ENCODE measurements around the gene TMEM121.
A peak's percentile ranks its signal among the peaks of the same experiment; 100 is the strongest.

Gene TMEM121

DNA sequence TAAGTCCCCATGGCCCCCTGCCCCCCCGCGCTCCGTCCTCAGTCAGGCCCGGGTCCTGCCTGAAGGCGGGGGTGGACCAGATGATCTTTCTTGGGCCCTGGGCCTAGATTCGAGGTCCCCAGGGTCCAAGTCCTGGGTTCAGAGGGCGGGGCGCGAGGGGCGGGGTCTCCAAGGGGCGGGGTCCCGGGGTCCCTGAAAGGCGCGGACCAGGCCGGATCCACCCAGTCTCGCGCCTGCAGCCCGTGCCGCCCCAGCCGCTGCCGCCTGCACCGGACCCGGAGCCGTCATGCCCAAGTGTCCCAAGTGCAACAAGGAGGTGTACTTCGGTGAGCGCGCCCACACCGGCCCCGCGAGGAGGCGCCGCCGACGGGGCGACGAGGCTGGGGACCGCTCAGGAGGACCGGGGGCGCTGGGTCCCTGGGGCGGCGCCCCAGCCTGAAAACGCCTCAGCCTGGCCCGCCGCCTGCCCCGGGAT lies 39.4 kb upstream of the TMEM121 start:
- peak in 1 of 3 donors; percentile 35 for DNase-seq (ENCODE audit: low read depth in 3 of 3, low spot score in 1 of 3)

GRCh38 chr14:105487449-105487985 lies 38.9 kb upstream of the TMEM121 start:
- peak in 1 of 3 donors; percentile 57 for DNase-seq (ENCODE audit: low read depth in 3 of 3, low spot score in 1 of 3)

GRCh38 chr14:105487986-105488777 lies 38.2 kb upstream of the TMEM121 start:
- no peak for DNase-seq (ENCODE audit: low read depth in 3 of 3, low spot score in 1 of 3)

DNA sequence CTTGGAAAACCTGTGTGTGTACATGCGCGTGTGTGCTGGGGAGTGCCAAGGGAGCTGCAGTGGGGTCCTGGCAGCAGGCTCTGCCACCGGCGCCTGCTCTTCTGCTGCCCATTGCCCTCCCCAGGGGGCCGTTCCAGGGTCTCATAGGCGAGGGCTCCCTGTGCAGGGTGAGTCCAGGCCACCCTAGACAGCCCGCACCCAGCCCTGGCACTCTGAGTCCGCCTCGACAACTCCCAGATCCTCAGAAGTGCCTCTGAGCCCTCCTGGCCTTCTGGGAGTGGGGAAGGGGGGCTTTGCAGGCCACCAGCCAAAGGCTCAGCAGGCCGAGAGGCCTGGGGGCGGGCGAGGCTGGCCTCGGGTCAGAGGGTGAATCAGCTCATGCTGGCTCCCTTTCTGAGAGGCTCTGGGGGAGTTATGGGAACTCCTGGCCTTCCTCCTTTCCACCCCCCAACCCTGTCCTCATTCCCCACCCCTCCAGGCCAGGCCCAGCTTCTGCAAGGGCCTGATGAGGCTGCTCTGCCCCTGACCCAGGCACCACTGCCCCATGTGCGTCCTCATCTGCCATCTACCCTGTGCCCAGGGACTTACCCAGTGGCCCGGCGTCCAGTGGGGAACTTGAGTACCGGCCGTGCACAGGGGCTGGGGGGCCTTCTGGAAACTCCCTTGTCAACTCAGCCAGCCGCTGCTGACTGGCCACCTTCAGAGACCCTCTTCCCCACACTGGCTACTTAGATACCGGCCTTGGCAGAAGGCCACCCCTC lies 37.4 kb upstream of the TMEM121 start:
- DNase-seq (ENCODE audit: low read depth in 3 of 3, low spot score in 1 of 3): no peak

DNA sequence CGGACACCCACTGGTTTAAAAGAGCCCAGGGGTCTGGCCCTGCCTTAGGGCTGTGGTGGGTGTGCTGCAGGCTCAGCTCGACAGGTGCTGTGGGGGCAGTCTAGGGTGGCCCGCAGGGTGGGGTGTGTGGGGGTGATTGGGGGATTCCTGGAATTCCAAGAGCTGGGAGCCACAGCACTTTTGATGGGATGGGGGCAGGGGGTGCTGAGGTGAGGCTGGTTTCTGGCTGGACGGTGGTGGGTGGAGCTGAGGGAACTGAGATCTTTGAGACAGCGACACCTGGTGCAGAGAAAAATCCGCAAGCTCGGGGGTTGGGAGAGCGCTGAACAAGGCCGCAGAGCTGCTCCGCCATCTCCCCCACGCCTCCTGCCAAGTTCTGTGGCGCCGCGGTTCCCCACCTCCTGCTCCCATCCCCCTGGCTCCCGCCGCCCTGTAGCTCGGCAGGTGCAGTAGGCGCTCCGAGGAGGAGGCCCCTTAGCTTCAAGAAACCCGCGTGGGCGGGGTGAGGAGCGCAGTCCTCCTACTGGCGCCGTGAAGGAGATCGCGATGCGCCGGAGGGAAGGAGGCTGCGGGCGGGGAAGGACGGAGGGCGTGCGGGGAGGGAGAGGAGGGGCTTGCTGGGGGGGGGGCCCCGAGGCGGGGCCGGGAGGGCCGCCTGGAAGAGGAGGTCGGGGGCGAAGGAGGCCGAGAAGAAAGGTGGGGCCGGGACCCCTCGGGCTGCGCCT lies 36.7 kb upstream of the TMEM121 start:
- peak; percentile 66 to 77 (median 72) for DNase-seq (ENCODE audit: low read depth in 3 of 3, low spot score in 1 of 3)

DNA sequence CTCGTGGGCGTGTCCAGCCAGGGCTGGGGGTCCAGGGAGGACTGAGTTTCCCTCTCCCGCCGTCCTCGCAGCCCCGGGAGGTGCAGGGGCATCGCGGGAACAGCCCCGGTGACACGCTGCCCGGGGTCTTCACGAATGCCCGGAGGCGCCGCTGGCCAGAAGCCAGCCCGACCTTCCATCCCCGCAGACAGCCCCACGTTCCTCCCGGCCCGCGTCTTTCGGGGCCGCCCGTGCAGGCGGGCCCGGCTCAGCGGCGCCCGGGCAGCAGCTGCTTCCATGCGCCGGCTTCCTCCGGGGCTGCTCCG lies 36.2 kb upstream of the TMEM121 start:
- DNase-seq (ENCODE audit: low read depth in 3 of 3, low spot score in 1 of 3): no peak

DNA sequence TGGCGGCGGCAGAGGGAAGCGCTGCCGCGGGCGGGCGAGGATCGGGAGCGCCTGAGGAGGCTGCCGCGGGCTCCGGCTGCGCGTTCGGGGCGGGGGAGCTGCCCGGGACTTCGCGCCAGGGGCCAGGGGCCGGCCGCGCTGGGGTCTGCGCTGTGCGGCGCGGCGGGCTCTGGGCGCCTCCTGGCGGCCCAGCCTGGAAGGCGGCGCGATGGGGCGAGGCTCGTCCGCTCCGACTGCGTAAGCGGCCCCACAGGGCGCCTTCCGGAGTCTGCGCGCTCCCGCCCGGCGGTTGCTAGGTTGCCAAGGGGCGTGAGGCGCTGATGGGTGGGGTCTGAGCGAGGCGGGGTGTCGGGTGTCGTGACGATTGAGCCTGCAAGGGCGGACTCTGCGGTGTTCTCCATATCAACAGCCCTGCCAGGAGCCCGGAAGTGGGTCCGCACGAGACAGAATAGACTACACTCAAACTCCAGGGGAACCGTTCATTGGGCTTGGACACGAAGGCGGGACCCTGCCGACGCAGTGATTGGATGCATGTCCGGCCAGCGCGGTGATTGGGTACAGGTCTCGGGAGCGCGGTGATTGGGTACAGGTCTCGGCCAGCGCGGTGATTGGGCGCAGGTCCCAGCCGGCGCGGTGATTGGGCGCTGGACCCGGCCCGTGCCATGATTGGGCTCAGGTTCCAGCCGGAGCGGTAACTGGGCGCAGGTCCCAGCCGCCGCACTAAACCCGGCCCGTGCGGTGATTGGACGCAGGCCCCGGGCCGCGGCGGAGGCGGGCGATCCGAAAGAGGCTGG lies 35.6 kb upstream of the TMEM121 start, which contains the start of gene TEDC1:
TSS of gene TEDC1 (plus strand) at position 675 of the 794 bp plus-strand sequence. CDS start 130 bp downstream, outside the sequence.
- peak; percentile 94 to 98 (median 98) for DNase-seq (ENCODE audit: low read depth in 3 of 3, low spot score in 1 of 3)

DNA sequence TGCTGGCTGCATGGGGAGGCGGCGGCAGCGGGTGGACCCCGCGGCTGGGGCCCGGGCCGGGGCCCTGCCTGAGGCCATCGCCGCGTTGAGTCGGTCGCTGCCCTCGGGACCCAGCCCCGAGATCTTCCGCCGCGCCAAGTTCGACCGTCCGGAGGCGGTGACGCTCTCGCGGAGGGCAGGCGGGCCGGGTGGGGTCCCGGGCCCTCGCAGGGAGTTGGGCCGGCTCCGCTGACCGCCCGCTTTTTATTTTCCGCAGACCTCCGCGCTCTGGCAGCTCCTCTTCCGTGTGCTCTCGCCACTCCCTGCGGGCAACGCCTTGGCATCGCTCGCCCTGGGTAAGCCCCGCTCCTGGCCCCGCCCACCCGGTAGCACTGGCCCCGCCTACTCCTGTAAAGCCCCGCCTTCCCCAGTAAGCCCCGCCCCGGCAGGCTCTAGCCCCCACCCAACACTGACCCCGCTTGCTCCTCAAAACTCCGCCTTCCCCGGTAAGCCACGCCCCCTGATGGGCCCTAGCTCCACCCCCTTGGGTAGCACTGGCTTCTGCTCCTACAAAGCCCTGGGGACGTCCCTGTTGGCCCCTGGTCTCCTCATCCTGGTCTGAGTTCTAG lies 34.9 kb upstream of the TMEM121 start:
- peak in 2 of 3 donors; percentile 66 to 87 for DNase-seq (ENCODE audit: low read depth in 3 of 3, low spot score in 1 of 3)

DNA sequence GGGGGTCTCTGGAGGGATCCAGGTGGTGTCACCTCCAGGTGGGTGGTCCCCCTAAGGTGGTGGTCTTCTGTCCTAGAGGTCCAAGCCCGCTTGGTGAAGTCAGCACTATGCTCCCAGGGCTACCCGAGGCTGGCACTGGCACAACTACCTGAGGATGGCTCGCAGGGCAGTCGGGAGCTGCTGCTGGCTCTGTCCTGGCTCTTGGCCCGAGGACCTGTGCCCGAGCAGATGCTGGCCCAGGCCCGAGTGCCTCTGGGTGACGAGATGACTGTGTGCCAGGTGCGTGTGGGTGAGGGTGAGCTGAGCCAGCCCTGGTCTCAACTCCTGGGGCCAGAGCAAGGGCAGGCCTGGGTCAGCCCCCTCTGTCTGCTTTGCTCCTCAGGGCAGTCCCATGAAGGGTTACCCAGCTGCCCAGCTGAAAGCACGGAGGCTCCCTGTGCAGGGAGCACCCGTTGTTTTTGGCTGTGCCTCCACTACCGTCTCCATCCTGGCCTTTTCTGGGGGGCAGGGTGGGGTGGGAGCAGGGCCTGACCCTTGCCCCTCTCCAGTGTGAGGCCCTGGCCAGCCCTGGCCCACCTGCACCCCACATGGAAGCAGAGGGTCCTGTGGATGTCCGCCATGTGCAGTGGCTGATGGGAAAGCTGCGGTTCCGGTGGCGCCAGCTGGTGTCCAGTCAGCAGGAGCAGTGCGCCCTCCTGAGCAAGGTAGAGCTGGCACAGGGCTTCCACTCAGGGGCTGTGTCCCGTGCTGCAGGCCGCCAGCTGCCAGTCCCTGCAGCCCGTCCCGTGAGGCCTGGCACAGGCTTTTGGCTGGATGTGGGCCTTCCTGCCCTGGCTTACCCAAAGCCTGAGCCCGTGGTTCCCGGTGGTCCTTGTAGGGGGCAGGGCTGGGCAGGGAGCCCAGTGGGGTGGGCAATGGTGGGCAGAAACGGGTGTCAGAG lies 34.1 kb upstream of the TMEM121 start:
- no peak for DNase-seq (ENCODE audit: low read depth in 3 of 3, low spot score in 1 of 3)

GRCh38 chr14:105492971-105493871 lies 33.2 kb upstream of the TMEM121 start:
- DNase-seq (ENCODE audit: low read depth in 3 of 3, low spot score in 1 of 3): no peak

DNA sequence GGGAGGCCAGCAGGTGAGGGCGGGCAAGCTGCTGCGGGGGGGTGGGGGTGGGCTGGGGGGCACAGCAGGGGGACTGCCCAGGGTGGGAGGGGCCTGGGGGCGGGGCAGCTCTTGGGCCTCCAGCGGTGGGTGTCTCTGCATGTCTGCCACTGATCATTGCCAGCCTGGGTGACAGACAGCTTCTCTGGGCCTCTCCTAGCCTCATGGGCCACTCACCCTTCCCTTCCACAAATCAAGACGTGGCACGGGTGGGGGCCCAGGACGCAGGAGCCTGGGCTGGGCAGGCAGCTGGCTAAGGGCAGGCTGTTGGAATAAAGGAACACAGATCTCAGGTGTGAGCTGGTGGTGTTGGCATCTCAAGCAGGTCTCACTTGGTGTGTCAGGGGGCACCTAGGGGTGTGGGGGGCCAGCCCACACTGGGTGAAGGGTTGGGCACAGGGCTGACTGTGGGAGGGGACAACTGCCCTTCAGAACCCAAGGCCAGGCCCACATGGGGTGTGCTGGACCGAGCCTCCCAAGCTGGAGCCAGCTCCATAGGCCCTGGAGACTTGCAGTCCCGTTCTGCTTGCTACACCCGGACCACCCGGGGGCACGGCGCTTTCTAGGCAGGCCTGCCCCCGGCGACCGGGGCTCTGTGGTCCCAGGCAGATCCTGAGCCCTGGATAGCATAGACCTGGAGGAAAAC lies 32.3 kb upstream of the TMEM121 start:
- DNase-seq (ENCODE audit: low read depth in 3 of 3, low spot score in 1 of 3): no peak

DNA sequence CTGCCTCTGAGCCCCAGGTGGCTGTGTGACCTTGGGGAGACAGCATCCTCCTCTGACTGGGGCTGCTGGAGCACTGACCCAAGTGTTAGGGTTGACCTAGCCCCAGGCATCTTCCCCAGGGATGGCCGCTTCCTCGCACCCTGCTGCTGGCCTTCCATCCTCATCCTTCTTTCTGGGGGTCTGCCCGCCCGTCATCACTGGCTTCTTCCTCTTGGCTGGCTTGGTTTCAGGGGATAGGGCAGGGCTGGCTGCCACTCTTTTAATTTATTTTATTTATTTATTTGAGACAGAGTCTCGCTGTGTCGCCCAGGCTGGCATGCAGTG lies 31.8 kb upstream of the TMEM121 start:
- no peak for DNase-seq (ENCODE audit: low read depth in 3 of 3, low spot score in 1 of 3)

DNA sequence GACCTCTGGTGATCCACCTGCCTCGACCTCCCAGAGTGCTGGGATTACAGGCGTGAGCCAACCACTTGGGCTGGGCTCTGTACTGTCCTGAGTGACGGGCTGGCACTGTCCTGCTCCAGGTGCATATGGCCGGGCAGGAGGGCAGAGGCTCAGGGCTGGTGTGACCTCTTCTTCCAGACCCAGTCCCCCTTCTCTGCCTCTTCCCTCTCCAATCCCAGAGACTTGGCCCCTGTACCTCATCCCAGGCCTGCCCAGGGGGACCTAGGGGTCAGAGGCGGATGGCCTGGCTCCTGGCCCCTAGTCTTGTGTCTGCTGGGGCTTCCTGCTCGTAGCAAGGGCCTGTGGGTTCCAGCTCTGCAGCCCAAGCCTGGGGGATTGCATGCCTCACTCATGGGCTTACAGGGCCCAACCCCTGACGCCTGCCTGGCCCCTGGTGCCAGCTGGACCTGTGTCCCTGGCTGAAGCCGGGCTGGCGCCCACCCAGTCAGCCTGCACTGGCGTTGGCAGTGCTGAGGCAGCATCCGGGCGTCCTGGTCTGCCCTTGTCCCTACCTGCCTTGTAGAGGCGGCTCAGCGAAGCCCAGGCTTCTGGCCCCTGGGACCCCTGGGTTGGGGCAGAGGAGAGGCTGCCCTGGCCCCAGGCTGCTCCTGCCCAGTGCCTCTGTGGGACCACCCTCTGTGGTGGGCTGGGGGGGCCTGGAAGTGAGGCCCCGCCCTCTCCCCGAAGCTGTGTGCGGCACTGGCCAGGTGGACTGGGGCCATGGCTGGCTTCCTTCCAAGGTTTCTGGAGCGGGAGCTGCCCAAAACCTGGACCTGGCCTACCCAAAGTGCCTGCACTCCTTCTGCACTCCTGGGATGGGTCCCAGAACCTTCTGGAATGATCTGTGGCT lies 31.0 kb upstream of the TMEM121 start:
- DNase-seq (ENCODE audit: low read depth in 3 of 3, low spot score in 1 of 3): no peak

DNA sequence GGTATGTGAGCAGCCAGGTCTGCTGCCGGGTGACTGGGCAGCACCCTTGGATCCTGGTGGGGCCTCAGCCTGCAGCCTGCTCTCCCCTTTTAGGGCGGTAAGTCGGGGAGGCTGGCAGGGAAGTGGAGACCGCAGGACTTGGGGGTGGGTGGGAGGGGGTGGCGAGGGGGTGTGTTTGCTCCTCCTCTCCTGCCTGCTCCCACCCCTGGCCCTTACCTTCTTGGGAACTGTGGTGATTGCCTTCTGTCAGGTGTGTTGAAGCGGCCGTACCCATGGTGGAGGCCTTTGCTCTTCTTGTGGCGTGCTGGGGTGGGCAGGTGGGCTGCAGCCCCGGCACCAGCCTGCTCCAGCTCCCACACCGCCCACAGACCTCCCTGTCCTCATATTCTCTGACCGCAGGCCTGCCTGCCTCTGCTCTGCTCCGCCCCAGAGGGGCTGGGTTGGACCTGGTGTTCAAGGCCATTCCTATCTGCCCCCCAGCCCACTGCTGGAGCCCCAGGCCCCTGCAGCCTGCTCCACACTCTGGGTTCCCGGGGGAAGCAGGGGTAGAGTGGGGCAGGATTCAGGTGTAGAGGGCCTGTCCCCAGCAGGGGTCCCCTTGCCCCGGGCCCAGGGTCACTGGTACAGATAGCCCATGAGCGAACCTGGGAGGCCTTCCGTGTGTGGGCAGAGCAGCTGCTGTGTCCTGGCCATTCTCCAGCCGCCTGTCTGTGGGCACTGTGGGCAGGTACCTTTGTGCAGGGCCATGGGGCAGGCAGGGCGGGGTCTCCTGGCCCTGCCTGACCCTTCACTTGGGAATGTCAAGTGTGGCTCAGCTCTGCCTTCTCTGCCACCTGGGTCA lies 30.2 kb upstream of the TMEM121 start:
- DNase-seq (ENCODE audit: low read depth in 3 of 3, low spot score in 1 of 3): no peak

DNA sequence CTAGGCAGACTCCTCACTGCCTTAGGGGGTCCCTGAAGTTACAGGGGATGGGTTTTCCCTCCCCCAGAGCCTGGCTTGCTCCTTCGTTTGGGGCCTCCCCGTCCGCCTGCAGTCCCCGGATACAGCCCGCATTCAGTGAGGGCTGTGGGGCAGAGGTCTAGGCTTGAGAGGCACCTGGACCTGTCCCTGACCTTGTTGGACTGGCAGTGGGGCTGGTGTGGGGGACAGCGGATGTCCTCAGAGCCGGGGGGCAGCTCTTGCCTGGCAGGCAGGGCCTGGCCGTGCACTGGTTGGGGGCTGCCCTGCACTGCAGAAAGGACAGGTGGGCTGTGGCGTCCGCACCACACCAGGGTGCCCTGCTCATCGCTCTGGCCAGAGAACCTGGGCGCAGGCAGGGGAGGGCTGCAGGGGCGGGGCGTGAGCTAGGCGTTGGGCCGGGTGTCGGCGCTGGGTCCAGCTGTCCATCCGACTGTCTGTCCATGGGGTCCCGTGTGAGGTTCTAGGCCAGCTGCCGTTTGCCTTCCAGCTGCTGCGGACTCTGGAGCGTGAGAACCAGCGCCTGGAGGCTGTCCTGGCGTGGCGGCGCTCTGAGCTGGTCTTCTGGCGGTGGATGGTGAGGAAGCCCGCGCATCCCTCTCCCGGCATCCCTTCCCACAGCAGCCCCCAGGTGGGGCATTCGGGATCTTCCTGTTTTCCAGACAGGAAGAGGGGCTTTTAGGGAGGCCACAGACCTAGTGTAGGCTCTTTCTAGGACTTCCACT lies 29.4 kb upstream of the TMEM121 start:
- DNase-seq (ENCODE audit: low read depth in 3 of 3, low spot score in 1 of 3): no peak

Measured in stimulated activated CD4-positive, alpha-beta T cell treated with anti-CD3 and anti-CD28 coated beads, TNF-alpha, amount 100 ng/mL, for 1 hour (primary cell).